DND-41 (cell line): Measurements from ENCODE around the gene ATP2B1.

Source experiments
- ATAC-seq: fragments of 200-7000 bp; cut with Tn5 transposase; 3 replicates; pipeline ENCODE4 v1.9.1; 2021; ENCODE audit warnings: low read depth; ENCODE audit not compliant: insufficient read depth
- DNase-seq: peaks from one replicate; pipeline ENCODE4 v3.0.0-alpha.2; 2020
- H2AFZ ChIP-seq: 2 replicates; pipeline ENCODE4 v1.6.0; 2012; ENCODE audit warnings: low read depth, low read length
- H3K27ac ChIP-seq: 2 replicates; pipeline ENCODE4 v1.5.1; 2012; ENCODE audit warnings: low read length, inconsistent platforms
- H3K27me3 ChIP-seq: fragments of 200-600 bp; sonication (generic); 2 replicates; pipeline ENCODE4 v1.6.0; 2012; ENCODE audit warnings: low read length, mild to moderate bottlenecking, inconsistent platforms; ENCODE audit not compliant: insufficient read depth, poor library complexity
- H3K36me3 ChIP-seq: 2 replicates; pipeline ENCODE4 v1.5.1; 2012; ENCODE audit warnings: low read length, inconsistent platforms; ENCODE audit not compliant: insufficient read depth
- H3K4me1 ChIP-seq: 2 replicates; pipeline ENCODE4 v1.5.1; 2012; ENCODE audit warnings: mild to moderate bottlenecking, low read length; ENCODE audit not compliant: insufficient read depth
- H3K4me2 ChIP-seq: 2 replicates; pipeline ENCODE4 v1.6.0; 2012; ENCODE audit warnings: mild to moderate bottlenecking, moderate library complexity, low read length, inconsistent platforms; ENCODE audit not compliant: insufficient read depth
- H3K4me3 ChIP-seq, 2 experiments: fragments of 200-600 bp in 1 of 2; shearing (Covaris generic) in 1 of 2; 2 replicates each; pipeline ENCODE4 v1.5.1; 2012 to 2016; ENCODE audit warnings: inconsistent platforms in 2 of 2, low read length in 2 of 2, mild to moderate bottlenecking in 2 of 2, low read depth in 1 of 2, moderate library complexity in 1 of 2
- H3K79me2 ChIP-seq: 2 replicates; pipeline ENCODE4 v1.6.0; 2012; ENCODE audit warnings: low read length, inconsistent platforms; ENCODE audit not compliant: insufficient read depth
- H3K9ac ChIP-seq: 2 replicates; pipeline ENCODE4 v1.6.0; 2012; ENCODE audit warnings: low read depth, mild to moderate bottlenecking, inconsistent platforms, low read length, moderate library complexity
- H3K9me3 ChIP-seq: 2 replicates; pipeline ENCODE4 v1.5.1; 2012; ENCODE audit warnings: low read length, moderate library complexity, mild to moderate bottlenecking, inconsistent platforms; ENCODE audit not compliant: insufficient read depth, severe bottlenecking
- H4K20me1 ChIP-seq: 2 replicates; pipeline ENCODE4 v1.6.0; 2012; ENCODE audit warnings: low read length; ENCODE audit not compliant: insufficient read depth
- CTCF ChIP-seq: IDR thresholded peaks from 2 replicates; pipeline ENCODE4 v1.5.1; 2012; ENCODE audit warnings: borderline replicate concordance, low read length, moderate library complexity, mild to moderate bottlenecking; ENCODE audit not compliant: poor library complexity, severe bottlenecking; ENCODE audit errors: extremely low read depth
- EZH2 ChIP-seq: IDR thresholded peaks from 3 replicates; pipeline ENCODE4 v1.6.1; 2012; ENCODE audit warnings: borderline replicate concordance, low read depth, mild to moderate bottlenecking, moderate library complexity, low read length, inconsistent platforms; ENCODE audit not compliant: severe bottlenecking

Gene ATP2B1

GRCh38 chr12:89689306-89689705, 19.3 kb downstream of the ATP2B1 start:
- ATAC-seq (no peak), DNase-seq (no peak)
- no peak overlapping the region for H3K4me3 ChIP-seq
- H3K4me2 ChIP-seq, result no peak overlapping the region
- H3K4me1 ChIP-seq, result no peaks in the 10 kb centered on the region
- no peak overlapping the region for H3K9ac ChIP-seq
- no peaks in the 10 kb centered on the region for H3K36me3 ChIP-seq
- no peaks in the 10 kb centered on the region for H3K9me3 ChIP-seq
- no peak overlapping the region for H3K27ac ChIP-seq
- peaks cover 17% of the 10 kb centered on the region; the same call in 1 of the 2 replicates for H4K20me1 ChIP-seq
- TF ChIP-seq CTCF (no peak), EZH2 (no peak)
- H3K27me3 ChIP-seq, result no peaks in the 10 kb centered on the region
- no peak overlapping the region for H2AFZ ChIP-seq
- H3K79me2 ChIP-seq, result peaks cover 70% of the 10 kb centered on the region

- Histone ChIP-seq H3K36me3 (no peaks in the 10 kb centered on the region), H3K9ac (no peak overlapping the region), H3K27me3 (no peaks in the 10 kb centered on the region), H3K79me2 (peaks cover 63% of the 10 kb centered on the region), H3K9me3 (peaks cover 6% of the 10 kb centered on the region), H3K4me1 (no peaks in the 10 kb centered on the region), H3K27ac (no peak overlapping the region), H3K4me2 (no peak overlapping the region), H3K4me3 (no peak overlapping the region), H2AFZ (no peak overlapping the region), H4K20me1 (peaks cover 8% of the 10 kb centered on the region; the same call in 1 of the 2 replicates)
- TF ChIP-seq EZH2 (no peak), CTCF (no peak)
- ATAC-seq, result no peak
- no peak for DNase-seq
These were observed 22.3 kb downstream of the ATP2B1 start for GRCh38 chr12:89686311-89686710.

- H3K79me2 ChIP-seq, result peaks cover 61% of the 10 kb centered on the region
- TF ChIP-seq EZH2, result no peak
- peaks cover 10% of the 10 kb centered on the region for H3K9me3 ChIP-seq
- ATAC-seq, result no peak
- H3K36me3 ChIP-seq, result no peaks in the 10 kb centered on the region
- no peak overlapping the region for H3K9ac ChIP-seq
- no peak overlapping the region for H2AFZ ChIP-seq
- H3K4me2 ChIP-seq, result no peak overlapping the region
- no peak for DNase-seq
- no peak overlapping the region for H3K27ac ChIP-seq
- no peaks in the 10 kb centered on the region for H3K27me3 ChIP-seq
- peaks cover 3% of the 10 kb centered on the region; the same call in 1 of the 2 replicates for H4K20me1 ChIP-seq
- H3K4me1 ChIP-seq, result no peaks in the 10 kb centered on the region
- no peak overlapping the region for H3K4me3 ChIP-seq
These were observed 23.2 kb downstream of the ATP2B1 start for GRCh38 chr12:89685363-89685972.

DNA sequence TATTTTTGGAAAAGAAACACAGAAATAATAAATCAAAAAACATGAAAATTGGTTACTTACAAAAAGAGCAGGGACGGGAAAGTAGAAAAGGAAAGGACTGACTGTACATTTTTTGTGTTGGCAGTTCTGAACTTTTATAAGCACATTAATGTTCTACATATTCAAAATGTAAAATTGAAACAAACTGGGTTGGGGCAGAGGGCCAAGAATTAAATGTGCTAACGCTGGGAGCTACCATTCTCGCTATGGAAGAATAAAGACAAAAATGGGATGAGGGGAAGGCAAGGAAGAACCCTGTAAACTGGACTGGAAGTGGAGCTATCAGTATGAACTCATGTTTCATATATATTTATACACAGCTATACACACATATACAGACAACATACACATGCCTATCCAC, 24.5 kb downstream of the ATP2B1 start:
- no peak for TF ChIP-seq EZH2
- Histone ChIP-seq H3K27me3 (no peaks in the 10 kb centered on the region), H3K4me2 (no peak overlapping the region), H3K27ac (no peak overlapping the region), H2AFZ (no peak overlapping the region), H3K36me3 (no peaks in the 10 kb centered on the region), H4K20me1 (peaks cover 3% of the 10 kb centered on the region; the same call in 1 of the 2 replicates), H3K4me3 (no peak overlapping the region), H3K79me2 (peaks cover 61% of the 10 kb centered on the region), H3K4me1 (no peaks in the 10 kb centered on the region), H3K9ac (no peak overlapping the region), H3K9me3 (peaks cover 13% of the 10 kb centered on the region)
- ATAC-seq (no peak), DNase-seq (no peak)
